Measurements from ENCODE around the gene ASIC2. TPM values are rescaled to one million over a fixed set of nuclear protein-coding genes. Genes with fewer than 3 reads are reported as not detected.

ASIC2 gene
- total and polyA plus RNA-seq, 2 experiments from 2014 or later, result not detected

DNA sequence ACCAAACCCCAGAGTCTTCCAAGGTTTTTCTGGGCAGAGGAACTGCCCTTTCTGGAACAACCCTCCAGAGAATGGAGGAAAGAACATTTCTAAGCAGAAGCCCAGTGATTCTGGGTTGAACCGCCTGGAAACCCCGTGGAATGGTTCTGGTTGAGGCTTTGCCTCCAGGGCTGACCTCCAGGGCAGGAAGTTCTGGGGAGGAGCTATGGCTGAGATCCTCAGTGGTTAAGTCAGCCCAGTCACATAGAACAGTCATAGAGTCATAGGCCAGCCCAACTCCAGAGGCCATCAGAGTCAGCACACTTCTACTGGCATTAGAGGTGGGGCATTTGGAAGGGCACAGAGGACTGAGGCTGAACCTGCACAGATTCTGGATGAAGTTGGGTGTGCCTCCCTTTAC lies 235.5 kb downstream of the ASIC2 start:
- H3K27me3 ChIP-seq, result peaks cover 2% of the 10 kb centered on the region
- no peak for DNase-seq (ENCODE audit: low read depth in 1 of 2, low spot score in 1 of 2)
- no peak overlapping the region for H3K4me3 ChIP-seq
- H3K27ac ChIP-seq, result no peak overlapping the region
- H3K9me3 ChIP-seq (ENCODE audit: low read depth), result no peaks in the 10 kb centered on the region
- no peaks in the 10 kb centered on the region for H3K36me3 ChIP-seq
- H3K4me1 ChIP-seq (ENCODE audit: low read depth), result no peaks in the 10 kb centered on the region
- TF ChIP-seq, protein P1, sequence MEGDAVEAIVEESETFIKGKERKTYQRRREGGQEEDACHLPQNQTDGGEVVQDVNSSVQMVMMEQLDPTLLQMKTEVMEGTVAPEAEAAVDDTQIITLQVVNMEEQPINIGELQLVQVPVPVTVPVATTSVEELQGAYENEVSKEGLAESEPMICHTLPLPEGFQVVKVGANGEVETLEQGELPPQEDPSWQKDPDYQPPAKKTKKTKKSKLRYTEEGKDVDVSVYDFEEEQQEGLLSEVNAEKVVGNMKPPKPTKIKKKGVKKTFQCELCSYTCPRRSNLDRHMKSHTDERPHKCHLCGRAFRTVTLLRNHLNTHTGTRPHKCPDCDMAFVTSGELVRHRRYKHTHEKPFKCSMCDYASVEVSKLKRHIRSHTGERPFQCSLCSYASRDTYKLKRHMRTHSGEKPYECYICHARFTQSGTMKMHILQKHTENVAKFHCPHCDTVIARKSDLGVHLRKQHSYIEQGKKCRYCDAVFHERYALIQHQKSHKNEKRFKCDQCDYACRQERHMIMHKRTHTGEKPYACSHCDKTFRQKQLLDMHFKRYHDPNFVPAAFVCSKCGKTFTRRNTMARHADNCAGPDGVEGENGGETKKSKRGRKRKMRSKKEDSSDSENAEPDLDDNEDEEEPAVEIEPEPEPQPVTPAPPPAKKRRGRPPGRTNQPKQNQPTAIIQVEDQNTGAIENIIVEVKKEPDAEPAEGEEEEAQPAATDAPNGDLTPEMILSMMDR (IDR thresholded peaks at IDR 0.05; ENCODE audit: low read depth, low read length), result no peak

DNA sequence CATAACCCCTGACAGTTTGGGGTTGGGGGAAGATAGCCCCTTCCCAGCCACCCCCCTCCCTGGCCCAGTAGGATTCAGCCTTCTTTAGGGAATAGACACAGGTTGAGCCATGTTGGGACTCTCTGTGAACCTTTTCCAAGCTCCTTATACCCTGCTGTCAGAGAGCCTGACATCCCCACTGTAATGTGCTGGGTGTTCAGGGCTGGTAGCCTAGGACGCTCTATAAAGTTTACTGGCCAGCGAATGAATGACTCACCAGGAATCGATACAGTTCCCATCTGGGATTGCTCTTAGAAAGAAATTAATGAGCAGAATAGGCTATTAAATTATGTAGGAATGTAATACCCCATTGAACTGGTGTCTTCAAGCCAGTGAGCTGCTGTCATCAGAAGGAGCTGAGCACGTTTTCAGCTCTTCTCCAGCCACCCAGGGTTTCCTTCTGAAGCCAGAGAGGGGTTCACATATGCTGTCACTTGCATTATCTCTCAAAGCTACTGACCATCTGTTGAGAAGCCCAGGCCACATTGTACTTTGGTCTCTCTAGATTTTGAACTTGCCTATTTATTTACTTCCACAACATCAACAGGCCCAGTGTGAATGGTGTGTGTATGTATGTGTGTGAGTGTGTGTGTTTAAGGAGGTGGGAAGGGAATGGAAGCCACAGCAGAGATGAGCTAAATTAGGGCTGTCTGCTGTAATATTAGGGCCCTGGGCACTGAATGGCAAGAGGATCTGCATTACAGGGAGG lies 236.5 kb downstream of the ASIC2 start:
- no peak for DNase-seq (ENCODE audit: low read depth in 1 of 2, low spot score in 1 of 2)
- TF ChIP-seq, protein P1 (IDR thresholded peaks at IDR 0.05; ENCODE audit: low read depth, low read length), result no peak
- Histone ChIP-seq H3K36me3 (no peaks in the 10 kb centered on the region), H3K4me1 (ENCODE audit: low read depth) (no peaks in the 10 kb centered on the region), H3K9me3 (ENCODE audit: low read depth) (no peaks in the 10 kb centered on the region), H3K27ac (no peak overlapping the region), H3K4me3 (no peak overlapping the region), H3K27me3 (peaks cover 6% of the 10 kb centered on the region)

DNA sequence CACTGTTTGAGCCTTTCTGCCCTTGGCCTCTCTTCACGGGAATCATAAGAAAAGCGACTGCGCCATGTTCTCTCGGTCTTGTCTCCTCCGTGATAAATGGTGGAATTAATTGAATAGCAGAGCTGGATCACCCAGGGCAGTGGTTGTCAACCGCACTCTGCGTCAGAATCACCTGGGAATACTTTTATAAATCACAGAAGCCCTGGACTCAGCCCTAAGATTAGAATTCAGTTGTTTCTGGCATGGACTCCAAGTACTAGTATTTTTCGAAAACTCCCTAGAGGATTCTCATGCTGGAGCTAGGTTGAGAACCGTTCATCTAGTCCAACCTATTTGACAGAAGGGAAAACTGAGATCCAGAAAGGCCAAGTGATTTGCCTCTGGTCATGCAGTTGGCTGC lies 237.3 kb downstream of the ASIC2 start:
- Histone ChIP-seq H3K27me3 (peaks cover 8% of the 10 kb centered on the region), H3K9me3 (ENCODE audit: low read depth) (no peaks in the 10 kb centered on the region), H3K4me3 (no peak overlapping the region), H3K4me1 (ENCODE audit: low read depth) (no peaks in the 10 kb centered on the region), H3K27ac (no peak overlapping the region), H3K36me3 (no peaks in the 10 kb centered on the region)
- TF ChIP-seq, protein P1 (IDR thresholded peaks at IDR 0.05; ENCODE audit: low read depth, low read length), result no peak
- DNase-seq (ENCODE audit: low read depth in 1 of 2, low spot score in 1 of 2), result no peak

DNA sequence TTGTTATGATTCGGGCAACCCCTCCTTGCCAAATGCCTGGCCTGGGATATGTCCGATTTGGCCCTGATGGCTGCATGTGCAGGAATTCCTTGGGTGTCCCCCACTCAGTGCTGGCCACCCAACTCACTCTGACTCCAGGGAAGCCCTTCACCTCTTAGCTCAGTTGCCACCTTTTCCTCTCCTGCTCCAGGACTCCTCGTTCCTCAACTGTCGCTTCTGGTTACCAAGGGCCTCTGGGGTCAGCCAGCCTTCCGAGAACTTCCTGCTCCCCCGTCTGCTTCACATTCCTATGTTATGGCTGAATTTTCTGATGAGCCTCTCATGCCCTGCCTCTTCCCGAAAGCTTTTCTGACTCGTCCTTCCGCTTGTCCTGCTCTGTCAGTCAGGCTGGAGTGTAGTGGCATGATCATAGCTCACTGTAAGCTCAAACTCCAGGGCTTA lies 237.9 kb downstream of the ASIC2 start:
- DNase-seq (ENCODE audit: low read depth in 1 of 2, low spot score in 1 of 2), result no peak
- Histone ChIP-seq H3K27ac (no peak overlapping the region), H3K9me3 (ENCODE audit: low read depth) (no peaks in the 10 kb centered on the region), H3K27me3 (peaks cover 8% of the 10 kb centered on the region), H3K36me3 (no peaks in the 10 kb centered on the region), H3K4me3 (no peak overlapping the region), H3K4me1 (ENCODE audit: low read depth) (no peaks in the 10 kb centered on the region)
- TF ChIP-seq, protein P1 (IDR thresholded peaks at IDR 0.05; ENCODE audit: low read depth, low read length), result no peak

DNA sequence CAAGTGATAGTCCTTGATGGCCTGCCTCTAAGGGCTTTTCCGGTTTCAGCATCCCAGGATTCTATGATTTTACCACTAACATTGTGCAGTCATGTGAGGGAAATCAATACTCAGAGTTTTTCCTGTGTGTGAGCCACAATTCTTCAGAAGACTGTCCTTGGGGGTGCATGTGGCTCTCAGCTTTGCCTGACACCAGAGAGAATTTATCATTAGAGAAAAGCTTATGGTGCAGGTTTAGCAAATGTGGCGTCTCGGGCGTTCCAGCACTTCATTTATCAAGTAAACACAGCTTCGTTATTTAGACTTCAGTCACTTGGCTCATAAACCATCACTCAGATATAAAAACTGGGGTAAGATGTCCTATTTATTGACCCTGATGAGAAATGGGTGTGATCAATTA lies 238.7 kb downstream of the ASIC2 start:
- H3K4me1 ChIP-seq (ENCODE audit: low read depth), result no peaks in the 10 kb centered on the region
- H3K4me3 ChIP-seq, result no peak overlapping the region
- H3K9me3 ChIP-seq (ENCODE audit: low read depth), result no peaks in the 10 kb centered on the region
- TF ChIP-seq, protein P1 (IDR thresholded peaks at IDR 0.05; ENCODE audit: low read depth, low read length), result no peak
- H3K27ac ChIP-seq, result no peak overlapping the region
- H3K27me3 ChIP-seq, result peaks cover 8% of the 10 kb centered on the region
- no peak for DNase-seq (ENCODE audit: low read depth in 1 of 2, low spot score in 1 of 2)
- H3K36me3 ChIP-seq, result no peaks in the 10 kb centered on the region

Measured in cardiac muscle cell (in vitro differentiated cells and primary cell).